ENCODE measurements around the gene SMYD3.

Gene SMYD3

DNA sequence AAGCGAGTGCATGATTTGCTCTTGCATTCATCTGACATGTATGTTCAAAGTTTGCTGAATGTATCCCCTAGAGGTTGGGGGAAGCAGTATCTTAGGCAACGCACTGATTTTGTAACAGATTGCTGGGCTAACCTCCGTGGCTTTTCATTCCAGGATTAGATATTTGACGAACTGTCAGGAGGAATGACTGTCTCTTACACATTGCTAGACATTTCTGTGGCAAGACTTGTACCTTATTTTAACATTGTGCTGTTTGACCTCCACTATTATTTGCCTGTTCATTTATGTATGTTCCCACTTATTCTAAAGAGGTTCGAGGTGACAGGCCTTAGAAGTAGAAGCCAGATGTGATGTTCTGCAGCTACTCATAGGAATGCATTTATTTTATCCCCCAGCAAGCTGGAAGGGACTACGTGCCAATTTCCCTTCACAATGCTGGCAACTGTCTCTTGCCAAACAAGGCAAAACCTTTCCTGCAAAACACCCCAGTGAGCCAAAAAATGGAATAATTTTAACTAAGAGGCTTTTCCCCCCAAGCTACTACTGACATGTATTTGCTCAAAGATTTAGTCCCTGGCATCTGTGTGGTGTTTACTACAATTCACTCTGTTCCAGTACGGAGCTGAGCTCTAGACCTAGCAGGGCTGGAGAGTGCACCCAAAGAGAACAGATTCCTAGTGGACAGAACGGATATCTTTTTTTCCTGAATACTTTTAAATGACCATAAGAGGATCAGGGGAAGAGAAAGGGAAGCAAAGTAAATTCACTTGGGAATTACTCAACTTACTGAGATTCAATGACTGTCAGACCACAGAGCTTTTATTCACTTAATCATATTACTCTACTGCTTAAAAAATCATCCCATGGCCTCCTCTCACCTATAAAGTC is 646.2 kb downstream of the SMYD3 start:
- no peak for DNase-seq
- no peaks in the 10 kb centered on the region for H3K27me3 ChIP-seq
- no peak overlapping the region for H3K4me3 ChIP-seq (ENCODE audit: low read depth, low read length)
- peaks cover 52% of the 10 kb centered on the region for H3K36me3 ChIP-seq
- H3K4me1 ChIP-seq = peaks cover 23% of the 10 kb centered on the region
- no peaks in the 10 kb centered on the region for H3K9me3 ChIP-seq
- TF ChIP-seq, protein P1, sequence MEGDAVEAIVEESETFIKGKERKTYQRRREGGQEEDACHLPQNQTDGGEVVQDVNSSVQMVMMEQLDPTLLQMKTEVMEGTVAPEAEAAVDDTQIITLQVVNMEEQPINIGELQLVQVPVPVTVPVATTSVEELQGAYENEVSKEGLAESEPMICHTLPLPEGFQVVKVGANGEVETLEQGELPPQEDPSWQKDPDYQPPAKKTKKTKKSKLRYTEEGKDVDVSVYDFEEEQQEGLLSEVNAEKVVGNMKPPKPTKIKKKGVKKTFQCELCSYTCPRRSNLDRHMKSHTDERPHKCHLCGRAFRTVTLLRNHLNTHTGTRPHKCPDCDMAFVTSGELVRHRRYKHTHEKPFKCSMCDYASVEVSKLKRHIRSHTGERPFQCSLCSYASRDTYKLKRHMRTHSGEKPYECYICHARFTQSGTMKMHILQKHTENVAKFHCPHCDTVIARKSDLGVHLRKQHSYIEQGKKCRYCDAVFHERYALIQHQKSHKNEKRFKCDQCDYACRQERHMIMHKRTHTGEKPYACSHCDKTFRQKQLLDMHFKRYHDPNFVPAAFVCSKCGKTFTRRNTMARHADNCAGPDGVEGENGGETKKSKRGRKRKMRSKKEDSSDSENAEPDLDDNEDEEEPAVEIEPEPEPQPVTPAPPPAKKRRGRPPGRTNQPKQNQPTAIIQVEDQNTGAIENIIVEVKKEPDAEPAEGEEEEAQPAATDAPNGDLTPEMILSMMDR (IDR thresholded peaks at IDR 0.05; ENCODE audit: low read depth, low read length) = no peak

DNA sequence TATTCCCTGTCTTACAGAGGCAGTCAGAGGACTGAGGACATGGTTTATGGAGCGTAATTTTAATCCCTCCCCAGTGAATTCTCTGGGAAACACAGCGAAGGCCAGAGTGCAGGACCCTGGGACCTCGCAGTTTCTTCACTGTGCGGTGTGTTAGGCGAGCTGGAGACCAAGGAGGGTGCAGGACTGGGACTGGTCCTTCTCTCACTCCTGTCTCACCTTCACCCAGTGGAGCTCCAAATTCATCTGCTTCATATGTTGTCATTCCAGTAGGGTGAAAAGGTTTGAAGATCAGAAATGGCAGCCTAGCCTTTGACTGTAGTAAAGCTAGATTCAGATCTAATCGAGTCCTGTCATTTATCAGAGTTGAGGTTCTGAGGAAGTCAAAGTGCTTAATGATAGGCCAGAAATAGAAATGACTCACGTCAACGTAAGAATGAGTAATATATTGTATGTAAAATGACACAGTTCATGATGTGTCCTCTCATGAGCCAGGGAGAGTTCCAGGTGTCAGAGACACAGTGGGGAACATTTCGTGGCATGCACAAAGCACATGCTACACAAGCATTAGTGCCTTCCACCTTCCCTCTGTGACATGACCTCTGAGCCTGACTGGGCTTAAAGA is 647.5 kb downstream of the SMYD3 start:
- peaks cover 23% of the 10 kb centered on the region for H3K4me1 ChIP-seq
- H3K4me3 ChIP-seq (ENCODE audit: low read depth, low read length) = no peak overlapping the region
- H3K36me3 ChIP-seq = peaks cover 65% of the 10 kb centered on the region
- H3K27me3 ChIP-seq = no peaks in the 10 kb centered on the region
- DNase-seq = no peak
- H3K9me3 ChIP-seq = no peaks in the 10 kb centered on the region
- TF ChIP-seq, protein P1 (IDR thresholded peaks at IDR 0.05; ENCODE audit: low read depth, low read length) = no peak

DNA sequence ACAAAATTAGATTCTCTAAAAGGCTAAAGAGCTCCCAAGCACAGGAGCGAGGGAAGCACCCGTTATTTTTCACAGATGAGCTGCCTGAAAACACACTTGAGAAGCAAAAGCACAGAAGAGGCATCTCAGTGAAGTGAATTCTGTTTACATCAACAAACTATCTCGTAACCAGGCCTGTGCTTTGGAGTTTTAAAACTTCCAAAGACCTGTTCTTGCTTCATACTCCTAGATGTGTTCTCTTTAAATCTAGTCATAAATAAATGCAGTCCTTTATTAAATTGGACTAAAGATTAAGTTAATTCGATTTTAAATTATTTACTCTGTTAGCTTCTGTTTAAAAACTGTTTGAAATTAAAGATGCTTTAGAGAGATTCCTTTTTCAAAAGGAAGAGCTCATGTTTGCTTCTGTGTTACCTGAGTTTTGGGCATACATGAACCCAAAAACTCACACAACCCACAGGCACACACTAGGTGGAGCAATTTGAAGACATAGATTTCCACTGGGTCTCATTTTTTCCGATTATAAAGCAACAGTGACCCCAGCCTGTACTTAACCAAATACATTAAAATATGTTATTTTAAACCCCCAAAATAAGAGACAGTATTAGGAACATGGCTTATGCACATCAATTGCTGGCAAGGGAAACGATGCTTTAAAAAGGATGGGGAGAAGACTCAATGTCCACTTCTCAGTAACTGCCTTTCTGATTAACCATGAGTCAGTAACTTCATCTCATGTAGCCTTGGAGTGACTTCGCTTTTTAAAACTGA is 648.2 kb downstream of the SMYD3 start:
- Histone ChIP-seq H3K27me3 (no peaks in the 10 kb centered on the region), H3K9me3 (no peaks in the 10 kb centered on the region; the same call in 1 of the 2 replicates), H3K4me3 (ENCODE audit: low read depth, low read length) (no peak overlapping the region), H3K36me3 (peaks cover 72% of the 10 kb centered on the region), H3K4me1 (peaks cover 20% of the 10 kb centered on the region)
- TF ChIP-seq, protein P1 (IDR thresholded peaks at IDR 0.05; ENCODE audit: low read depth, low read length) = peak; percentile 64
- DNase-seq = no peak

DNA sequence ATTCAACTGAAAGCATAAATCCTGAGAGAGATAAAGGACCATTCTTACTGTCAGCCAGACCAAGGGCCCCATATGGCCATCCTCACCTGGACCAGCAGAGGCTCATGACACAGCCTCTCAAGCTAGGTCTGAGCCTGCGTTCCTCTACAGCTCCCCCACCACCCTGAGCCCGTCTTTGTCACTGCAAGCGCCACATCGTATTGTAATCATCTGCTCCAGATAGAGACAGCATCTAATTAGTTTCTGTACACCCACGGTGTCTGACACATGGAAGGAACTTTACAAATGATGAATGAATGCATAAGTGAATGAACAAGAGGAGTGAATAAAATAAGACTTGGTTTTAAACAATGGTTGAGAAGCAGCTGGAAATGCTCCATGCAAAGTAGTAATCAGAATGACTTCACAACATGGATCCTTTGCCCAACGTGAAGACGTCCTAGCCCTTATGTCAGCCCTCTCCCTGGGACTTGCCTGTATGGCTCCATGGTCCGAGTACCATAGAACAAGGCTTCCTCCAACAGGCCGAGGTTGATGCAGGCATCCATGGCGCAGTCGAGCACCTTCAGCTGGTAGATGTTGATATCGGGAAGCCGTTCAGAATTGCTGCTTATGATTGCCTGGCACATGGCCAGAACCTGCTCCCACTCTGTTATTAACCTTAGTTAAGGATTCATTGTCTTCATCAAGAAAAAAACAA is 648.9 kb downstream of the SMYD3 start:
- no peak overlapping the region for H3K4me3 ChIP-seq (ENCODE audit: low read depth, low read length)
- TF ChIP-seq, protein P1 (IDR thresholded peaks at IDR 0.05; ENCODE audit: low read depth, low read length) = peak; percentile 16; the same call in 1 of the 2 replicates
- H3K27me3 ChIP-seq = no peaks in the 10 kb centered on the region
- no peaks in the 10 kb centered on the region; the same call in 1 of the 2 replicates for H3K9me3 ChIP-seq
- peaks cover 18% of the 10 kb centered on the region for H3K4me1 ChIP-seq
- peaks cover 72% of the 10 kb centered on the region for H3K36me3 ChIP-seq
- DNase-seq = peak; percentile 25

DNA sequence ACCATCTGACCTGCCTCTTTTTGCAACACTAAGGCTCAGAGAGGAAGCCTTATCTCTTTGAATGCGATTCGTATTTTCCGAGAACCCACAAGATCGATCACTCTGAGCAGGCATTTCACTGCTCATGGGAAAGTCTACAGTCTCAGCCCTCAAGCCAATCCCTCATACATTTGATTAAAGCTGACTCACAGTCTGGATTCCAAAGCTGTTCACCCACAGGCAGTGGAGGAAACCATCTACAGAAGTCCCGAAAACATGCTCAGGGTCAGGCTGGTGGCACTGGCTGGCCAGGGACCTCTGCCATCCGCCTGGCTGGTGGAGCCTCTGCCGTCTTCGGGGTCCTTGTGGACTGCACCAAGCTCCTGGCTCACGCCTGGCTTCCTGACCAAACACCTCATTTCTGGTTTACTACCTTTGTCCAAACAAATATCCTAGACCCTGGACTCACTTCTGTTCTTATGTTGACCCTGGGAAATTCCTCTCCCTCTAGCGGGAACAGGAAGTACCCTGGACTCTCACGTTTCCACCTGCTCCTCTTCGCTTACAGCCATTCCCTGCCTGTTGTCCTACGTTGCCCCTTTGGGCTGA is 650.0 kb downstream of the SMYD3 start:
- TF ChIP-seq, protein P1 (IDR thresholded peaks at IDR 0.05; ENCODE audit: low read depth, low read length) = no peak
- Histone ChIP-seq H3K9me3 (no peaks in the 10 kb centered on the region; the same call in 1 of the 2 replicates), H3K4me1 (peaks cover 18% of the 10 kb centered on the region), H3K36me3 (peaks cover 67% of the 10 kb centered on the region), H3K27me3 (no peaks in the 10 kb centered on the region), H3K4me3 (ENCODE audit: low read depth, low read length) (no peak overlapping the region)
- DNase-seq = no peak
